GM21786 (cell line): Measurements from ENCODE around the gene KDM1A.
"Not testable (repeated sequence)": the region's sequence is repeated elsewhere in the genome, so short reads cannot be mapped to it uniquely, and the experiment has no call there.

Experiments used
- ATAC-seq: cut with Tn5 transposase; IDR thresholded peaks from one replicate; pipeline ENCODE4 v1.9.1; 2021; ENCODE audit not compliant: unreplicated experiment

Gene KDM1A

GRCh38 chr1:23010025-23010424 is 9.2 kb upstream of the KDM1A start:
- ATAC-seq: not testable (repeated sequence)

GRCh38 chr1:23013657-23014056 is 5.6 kb upstream of the KDM1A start:
- no peak for ATAC-seq

GRCh38 chr1:23018661-23019093 is 591 bp upstream of the KDM1A start:
- ATAC-seq: no peak

GRCh38 chr1:23019863-23020625 is 776 bp downstream of the KDM1A start:
- peak; percentile 8 for ATAC-seq

- no peak for ATAC-seq
Observed at GRCh38 chr1:23020706-23021405, 1.6 kb downstream of the KDM1A start.

GRCh38 chr1:23021834-23022233 is 2.6 kb downstream of the KDM1A start:
- ATAC-seq: no peak

DNA sequence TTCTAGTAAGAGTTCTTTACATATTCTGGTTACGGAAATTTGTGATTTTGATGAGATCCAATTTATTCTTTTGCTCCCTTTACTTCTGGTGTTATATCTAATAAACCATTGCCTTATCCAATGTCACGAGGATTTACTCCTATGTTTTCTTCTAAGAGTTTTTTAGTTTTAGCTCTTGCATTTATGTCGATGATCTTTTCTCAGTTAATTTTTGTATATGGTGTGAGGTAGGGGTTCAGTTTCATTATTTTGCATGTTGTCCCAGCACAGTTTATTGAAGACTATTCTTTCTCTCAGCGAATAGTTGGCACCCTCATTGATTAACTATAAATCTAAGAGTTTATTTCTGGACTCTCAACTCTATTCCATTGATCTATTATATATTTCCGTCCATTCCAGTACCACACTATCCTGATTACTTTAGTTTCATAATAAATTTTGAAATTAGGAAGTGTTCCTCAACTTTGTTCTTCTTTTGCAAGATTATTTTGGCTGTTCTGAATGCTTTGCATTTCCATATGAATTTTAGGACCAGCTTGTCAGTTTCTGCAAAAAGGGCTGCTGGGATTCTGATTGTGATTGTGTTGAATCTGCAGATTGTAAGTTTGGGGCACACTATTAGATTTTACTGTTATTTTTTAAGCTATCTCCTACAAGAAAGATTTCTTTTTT is 4.0 kb downstream of the KDM1A start:
- no peak for ATAC-seq

GRCh38 chr1:23026568-23026967 is 7.3 kb downstream of the KDM1A start:
- no peak for ATAC-seq

GRCh38 chr1:23027352-23027907 is 8.2 kb downstream of the KDM1A start:
- ATAC-seq: no peak

- no peak for ATAC-seq
Observed at GRCh38 chr1:23029337-23029736, 10.1 kb downstream of the KDM1A start.

GRCh38 chr1:23035823-23036452 is 16.7 kb downstream of the KDM1A start:
- no peak for ATAC-seq

- no peak for ATAC-seq
Observed at GRCh38 chr1:23037081-23037740, 17.9 kb downstream of the KDM1A start.

- no peak for ATAC-seq
Observed at GRCh38 chr1:23039308-23039826, 20.1 kb downstream of the KDM1A start.

DNA sequence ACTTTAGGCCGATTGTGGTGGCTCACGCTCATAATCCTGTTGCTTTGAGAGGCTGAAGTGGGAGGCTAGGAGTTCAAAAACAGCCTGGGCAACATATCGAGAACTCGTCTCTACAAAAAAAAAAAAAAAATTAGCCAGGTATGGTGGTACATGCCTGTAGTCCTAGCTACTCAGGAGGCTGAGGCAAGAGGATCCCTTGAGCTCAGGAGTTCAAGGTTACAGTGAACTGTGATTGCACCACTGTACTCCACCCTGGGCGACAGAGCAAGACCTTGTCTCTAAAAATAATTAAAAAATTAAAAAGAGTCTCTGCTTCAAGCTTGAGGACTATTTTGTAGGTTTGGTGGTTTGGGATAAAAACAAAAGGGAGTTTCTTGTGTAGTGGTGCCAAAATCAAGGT is 21.2 kb downstream of the KDM1A start:
- no peak for ATAC-seq

GRCh38 chr1:23044035-23044434 is 24.8 kb downstream of the KDM1A start:
- no peak for ATAC-seq

- ATAC-seq: no peak
Observed at GRCh38 chr1:23050201-23050600, 30.9 kb downstream of the KDM1A start.

DNA sequence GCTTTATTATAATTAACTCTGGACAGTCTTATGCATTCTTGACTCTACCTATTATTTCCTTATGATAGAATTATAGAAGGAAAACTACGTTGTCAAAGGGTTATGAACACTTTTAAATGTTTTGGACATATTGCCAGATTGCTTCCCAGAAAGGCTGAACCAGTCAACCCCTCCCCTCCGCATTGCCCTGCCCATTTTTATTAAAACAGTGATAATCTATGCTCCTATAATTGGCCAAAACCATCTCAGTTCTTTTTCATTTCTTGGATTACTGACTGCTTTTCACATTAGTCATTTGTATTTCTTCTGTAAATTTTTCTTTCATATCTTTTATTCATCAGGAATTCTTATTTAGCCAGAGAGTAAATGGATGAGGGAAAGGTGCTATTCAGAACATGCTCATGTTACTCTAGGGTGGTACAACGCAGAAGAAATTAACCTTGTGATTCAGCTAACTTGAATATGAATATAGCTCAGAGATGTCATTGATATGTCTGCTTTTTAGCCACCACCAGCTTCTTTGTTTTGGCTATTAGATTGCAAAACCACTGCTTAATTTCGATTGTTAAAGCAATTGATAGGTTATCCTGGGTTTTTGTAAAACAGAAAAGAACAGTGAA is 32.1 kb downstream of the KDM1A start:
- no peak for ATAC-seq

GRCh38 chr1:23057301-23057700 is 38.0 kb downstream of the KDM1A start:
- ATAC-seq: no peak

DNA sequence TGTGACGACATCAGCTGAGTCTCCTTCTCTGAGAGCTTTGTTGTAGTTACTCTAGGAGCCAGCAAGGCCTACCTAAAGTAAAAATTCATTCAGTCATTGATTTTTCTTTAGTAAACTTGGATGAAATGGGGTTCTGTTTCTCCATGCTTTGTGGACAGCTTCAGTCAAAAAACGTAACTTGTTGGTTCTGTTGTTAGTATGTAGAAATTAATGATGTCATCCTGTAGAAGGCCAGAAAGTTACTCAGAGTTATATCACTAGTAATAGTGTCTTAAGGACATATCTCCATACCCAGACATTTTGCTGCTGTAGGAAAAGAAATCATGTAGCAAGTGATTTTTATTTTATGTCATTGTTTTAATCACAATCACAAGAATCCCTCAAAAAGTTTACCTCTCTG is 43.0 kb downstream of the KDM1A start:
- ATAC-seq: no peak

- no peak for ATAC-seq
Observed at GRCh38 chr1:23065385-23065784, 46.1 kb downstream of the KDM1A start.
